OCI-LY7 (cell line): ENCODE results near the gene PPAT.

Source experiments
- CTCF ChIP-seq: fragments of 200-600 bp; sonication (generic); conservative IDR thresholded peaks from 2 replicates; pipeline ENCODE4 v1.5.1; 2014; ENCODE audit warnings: mild to moderate bottlenecking, antibody characterized with exemption, low read length, moderate library complexity, mixed read lengths
- EZH2phosphoT487 ChIP-seq: fragments of 200-600 bp; sonication (generic); IDR thresholded peaks from 2 replicates; pipeline ENCODE4 v1.6.1; 2018; ENCODE audit warnings: low read depth, borderline replicate concordance, mild to moderate bottlenecking, mixed run types, antibody characterized with exemption, low read length, moderate library complexity, mixed read lengths

- peak; percentile 91 for TF ChIP-seq CTCF
- no peak for TF ChIP-seq EZH2phosphoT487
Measured at GRCh38 chr4:56424697-56425514, 10.5 kb downstream of the PPAT start.
